Gastroesophageal sphincter (tissue), 4 donors: ENCODE data around the gene TENT5C. TPM values are rescaled to one million over a fixed set of nuclear protein-coding genes. Genes with fewer than 3 reads are reported as not detected.

ENCODE experiments used
- ATAC-seq: fragments of 150-250 bp; one replicate; pipeline ENCODE4 v1.9.1; 2016; ENCODE audit warnings: mild to moderate bottlenecking, moderate library complexity
- H3K27ac ChIP-seq, 4 donors: fragments of 200-600 bp; sonication (generic) in 3 of 4; 1 replicate in 3 of 4; 2 replicates in 1 of 4; pipeline ENCODE4 v1.5.1; 2016 to 2019
- H3K27me3 ChIP-seq: fragments of 200-600 bp; sonication (generic); one replicate; pipeline ENCODE4 v1.5.1; 2019
- H3K36me3 ChIP-seq, 2 donors: fragments of 200-600 bp; sonication (generic); one replicate each; pipeline ENCODE4 v1.5.1; 2019; ENCODE audit warnings: control low read depth in 1 of 2
- H3K4me1 ChIP-seq, 3 donors: fragments of 200-600 bp; sonication (generic); 1 replicate in 2 of 3; 2 replicates in 1 of 3; pipeline ENCODE4 v1.5.1; 2016 to 2019; ENCODE audit warnings: control low read depth in 2 of 3
- H3K4me3 ChIP-seq, 2 donors: fragments of 200-600 bp; sonication (generic); one replicate each; pipeline ENCODE4 v1.5.1; 2019; ENCODE audit warnings: mild to moderate bottlenecking in 1 of 2, moderate library complexity in 1 of 2
- H3K9me3 ChIP-seq, 3 donors: fragments of 200-600 bp; sonication (generic); one replicate each; pipeline ENCODE4 v1.5.1; 2017 to 2019; ENCODE audit warnings: control low read depth in 2 of 3
- EP300 ChIP-seq: sonication (generic); formaldehyde crosslinking; IDR thresholded peaks from one replicate; pipeline ENCODE4 v1.6.1; 2017; ENCODE audit warnings: antibody characterized with exemption, mild to moderate bottlenecking
- POLR2A ChIP-seq, 2 donors: fragments of 450-650 bp; IDR thresholded peaks; one replicate each; pipeline ENCODE4 v1.6.1; 2017; ENCODE audit warnings: antibody characterized with exemption in 2 of 2, mild to moderate bottlenecking in 2 of 2, moderate library complexity in 1 of 2
- POLR2AphosphoS5 ChIP-seq: sonication (generic); formaldehyde crosslinking; IDR thresholded peaks from one replicate; pipeline ENCODE4 v1.6.1; 2017; ENCODE audit warnings: antibody characterized with exemption
- WGBS, 2 donors: methylation state at CpG; one replicate each; pipeline ENCODE4 v1.1.5; 2018; ENCODE audit warnings: low coverage in 1 of 2; 5-methylcytosine and 5-hydroxymethylcytosine counted together
- total RNA-seq, 4 donors: library from RNA; depleted of rRNA; stranded (reverse); fragments of >200 nt; gene quantifications; one replicate each; pipeline ENCODE4 v1.1.0, GENCODE V29; 2016
- TF ChIP-seq, protein P1 (sequence below), 4 experiments: fragments of 200-600 bp in 2 of 4; fragments of 450-650 bp in 2 of 4; sonication (generic) in 1 of 4; IDR thresholded peaks; one replicate each; pipeline ENCODE4 v1.5.1; 2017 to 2019; ENCODE audit warnings: antibody characterized with exemption in 4 of 4, mild to moderate bottlenecking in 2 of 4, moderate library complexity in 2 of 4

The TENT5C gene
- total RNA-seq, 4 donors from 2014 or later, result 1.5 to 6.1 (median 3.2) TPM

DNA sequence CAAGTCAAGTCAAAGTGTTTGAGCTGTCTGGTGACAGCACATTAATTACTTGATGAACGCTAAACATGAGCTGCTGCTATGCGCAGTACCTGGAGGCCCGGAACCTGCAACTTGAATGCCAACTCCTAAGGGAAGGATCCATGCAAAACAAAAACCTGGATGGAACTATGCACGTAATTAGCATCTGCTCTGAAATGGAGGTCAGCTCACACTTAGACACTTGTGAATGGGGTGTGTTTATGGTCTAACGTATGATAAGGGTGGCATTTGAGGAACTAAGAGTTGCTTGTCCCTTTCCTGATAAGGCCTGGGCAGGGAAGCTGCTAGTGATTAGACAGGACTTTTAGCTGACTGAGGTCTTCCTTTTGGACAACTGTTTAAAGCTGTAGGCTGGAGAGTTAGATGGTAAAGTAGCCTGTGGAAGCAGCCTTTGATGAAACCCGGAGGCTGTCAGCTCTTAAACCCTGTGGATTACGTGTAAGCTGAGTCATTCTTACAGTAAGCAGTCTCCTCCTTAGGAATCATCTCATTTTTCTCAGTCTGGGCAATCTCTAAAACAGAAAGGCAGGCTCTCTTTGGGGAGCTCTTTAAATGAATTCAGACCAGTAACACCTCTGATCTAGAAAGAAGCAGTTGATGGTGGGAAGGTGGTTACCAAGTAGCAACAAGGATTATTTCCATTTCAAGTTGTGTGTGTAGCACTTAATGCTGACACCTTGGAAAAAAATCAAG is 6.8 kb downstream of the TENT5C start:
- TF ChIP-seq EP300 (no peak), POLR2AphosphoS5 (peak; percentile 85), POLR2A (IDR thresholded peaks at IDR 0.05) (no peak)
- TF ChIP-seq, protein P1, sequence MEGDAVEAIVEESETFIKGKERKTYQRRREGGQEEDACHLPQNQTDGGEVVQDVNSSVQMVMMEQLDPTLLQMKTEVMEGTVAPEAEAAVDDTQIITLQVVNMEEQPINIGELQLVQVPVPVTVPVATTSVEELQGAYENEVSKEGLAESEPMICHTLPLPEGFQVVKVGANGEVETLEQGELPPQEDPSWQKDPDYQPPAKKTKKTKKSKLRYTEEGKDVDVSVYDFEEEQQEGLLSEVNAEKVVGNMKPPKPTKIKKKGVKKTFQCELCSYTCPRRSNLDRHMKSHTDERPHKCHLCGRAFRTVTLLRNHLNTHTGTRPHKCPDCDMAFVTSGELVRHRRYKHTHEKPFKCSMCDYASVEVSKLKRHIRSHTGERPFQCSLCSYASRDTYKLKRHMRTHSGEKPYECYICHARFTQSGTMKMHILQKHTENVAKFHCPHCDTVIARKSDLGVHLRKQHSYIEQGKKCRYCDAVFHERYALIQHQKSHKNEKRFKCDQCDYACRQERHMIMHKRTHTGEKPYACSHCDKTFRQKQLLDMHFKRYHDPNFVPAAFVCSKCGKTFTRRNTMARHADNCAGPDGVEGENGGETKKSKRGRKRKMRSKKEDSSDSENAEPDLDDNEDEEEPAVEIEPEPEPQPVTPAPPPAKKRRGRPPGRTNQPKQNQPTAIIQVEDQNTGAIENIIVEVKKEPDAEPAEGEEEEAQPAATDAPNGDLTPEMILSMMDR (IDR thresholded peaks at IDR 0.05), result no peak
- no peak for ATAC-seq
- Histone ChIP-seq H3K9me3 (no peaks in the 10 kb centered on the region), H3K27me3 (no peaks in the 10 kb centered on the region), H3K4me3 (no peak overlapping the region), H3K27ac (peak overlapping the region in 3 of 4 donors; percentile 5 to 66 (median 35)), H3K36me3 (no peaks in the 10 kb centered on the region), H3K4me1 (peaks cover 0 to 71% (median 0%) of the 10 kb centered on the region in 3 donors)
- 17 to 57% methylated on average over 2 to 6 of the region's 7 CpGs for whole genome bisulfite sequencing, 2 donors

DNA sequence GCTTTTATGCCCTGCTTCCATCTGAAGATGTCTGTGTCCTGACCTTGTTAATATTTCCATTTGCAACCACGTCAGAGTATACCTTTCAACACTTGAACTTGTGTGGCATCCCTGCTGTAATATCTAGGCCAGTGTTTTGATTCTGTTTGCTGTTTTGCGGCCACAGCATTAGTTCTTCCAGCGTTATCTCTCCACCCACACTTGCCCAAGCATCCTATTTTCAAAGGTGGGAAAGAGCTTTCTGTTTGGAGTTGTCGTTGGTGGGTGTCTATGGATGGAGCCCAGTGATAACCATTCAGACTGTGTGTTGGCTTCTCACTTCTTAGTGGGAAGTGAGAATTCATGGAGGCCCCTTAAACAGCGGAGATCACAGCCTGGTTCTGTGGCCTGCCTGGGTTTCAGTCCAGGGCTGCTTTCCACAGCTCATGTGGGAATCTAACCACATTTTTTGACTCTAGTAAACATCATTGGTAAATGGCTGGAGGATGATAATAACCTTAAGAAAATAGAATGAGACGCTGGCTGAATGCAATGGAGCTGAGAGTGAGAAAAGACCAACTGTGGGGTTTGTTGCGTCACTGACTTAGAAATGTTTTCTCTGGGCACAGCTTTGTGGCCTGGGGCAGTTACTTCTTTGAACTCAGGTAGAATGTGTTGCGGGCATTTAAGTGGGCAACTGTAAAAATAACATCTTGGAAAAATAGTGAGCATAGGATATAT is 7.6 kb downstream of the TENT5C start:
- WGBS, 2 donors, result 65 to 76% methylated on average over 6 to 7 of the region's 8 CpGs
- H3K9me3 ChIP-seq, result no peaks in the 10 kb centered on the region
- H3K27ac ChIP-seq, result peak overlapping the region in 3 of 4 donors; percentile 5 to 66 (median 35)
- peaks cover 0 to 70% (median 0%) of the 10 kb centered on the region in 3 donors for H3K4me1 ChIP-seq
- no peaks in the 10 kb centered on the region for H3K36me3 ChIP-seq
- TF ChIP-seq, protein P1 (IDR thresholded peaks at IDR 0.05), result no peak
- TF ChIP-seq EP300, result no peak
- TF ChIP-seq POLR2A (IDR thresholded peaks at IDR 0.05), result no peak
- TF ChIP-seq POLR2AphosphoS5, result no peak
- no peak for ATAC-seq
- no peak overlapping the region for H3K4me3 ChIP-seq
- H3K27me3 ChIP-seq, result no peaks in the 10 kb centered on the region

DNA sequence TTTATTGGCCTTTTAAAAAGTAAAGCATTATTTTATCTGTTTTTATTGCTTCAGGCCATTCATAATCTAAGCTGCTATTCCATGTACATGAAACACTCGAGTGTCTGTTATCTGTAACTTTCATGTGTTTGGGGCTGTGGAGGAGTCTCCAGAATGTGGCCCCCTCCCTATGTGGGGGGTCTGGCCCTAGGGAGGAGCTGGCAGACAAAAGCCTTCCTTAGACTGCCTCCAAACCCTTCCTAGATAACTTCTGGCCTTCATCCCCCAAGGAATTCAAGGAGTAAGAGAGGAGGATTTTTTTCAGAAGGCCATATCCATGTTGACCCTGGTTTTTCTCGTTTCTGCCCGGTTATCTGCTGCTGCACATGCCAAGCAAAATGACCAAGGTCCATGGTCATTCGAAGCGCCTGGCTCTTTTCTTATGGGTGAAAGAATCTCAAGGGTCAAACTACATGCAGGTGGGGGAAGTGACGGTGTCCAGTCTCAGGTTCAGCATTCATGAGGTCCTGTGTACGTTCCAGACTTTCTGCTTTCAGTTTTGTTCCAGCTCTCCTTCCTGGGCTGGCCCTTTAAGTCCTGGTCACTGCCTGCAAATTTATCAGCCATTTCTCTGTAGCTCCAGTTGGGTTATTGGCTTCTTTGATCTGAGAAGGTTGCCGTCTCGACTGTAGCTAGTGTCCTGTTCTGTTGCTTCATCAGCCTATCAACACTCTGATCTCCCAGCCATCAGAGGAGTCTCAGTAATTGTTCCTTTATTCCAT is 8.3 kb downstream of the TENT5C start:
- no peak overlapping the region for H3K4me3 ChIP-seq
- H3K9me3 ChIP-seq, result no peaks in the 10 kb centered on the region
- no peak for ATAC-seq
- H3K36me3 ChIP-seq, result no peaks in the 10 kb centered on the region
- 64 to 76% methylated on average over 5 to 8 of the region's 9 CpGs for WGBS, 2 donors
- peaks cover 0 to 64% (median 0%) of the 10 kb centered on the region in 3 donors for H3K4me1 ChIP-seq
- TF ChIP-seq EP300 (no peak), POLR2AphosphoS5 (no peak), POLR2A (IDR thresholded peaks at IDR 0.05) (no peak)
- TF ChIP-seq, protein P1 (IDR thresholded peaks at IDR 0.05), result no peak
- H3K27ac ChIP-seq, result peak overlapping the region in 1 of 4 donors; percentile 66
- no peaks in the 10 kb centered on the region for H3K27me3 ChIP-seq

DNA sequence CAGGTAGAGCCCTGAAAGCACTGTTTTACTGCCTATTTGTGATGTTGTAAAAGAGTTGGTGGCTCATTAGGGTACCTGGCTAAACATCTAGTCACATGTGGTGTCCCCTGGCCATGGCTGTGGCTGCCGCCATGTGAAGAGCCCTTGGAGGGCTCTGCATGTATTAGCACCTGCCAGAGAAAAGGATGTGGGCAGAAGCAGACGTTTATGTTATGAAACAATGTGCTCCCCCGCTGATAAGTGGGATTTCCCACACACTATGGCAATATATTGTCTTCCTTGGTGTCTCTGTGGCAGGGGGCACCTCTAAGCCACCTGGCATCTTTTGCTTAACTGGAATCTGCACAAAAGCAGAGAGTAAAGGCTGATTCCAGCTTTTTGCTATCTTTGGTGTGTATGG is 9.6 kb downstream of the TENT5C start:
- H3K4me1 ChIP-seq, result peaks cover 0 to 50% (median 0%) of the 10 kb centered on the region in 3 donors
- TF ChIP-seq, protein P1 (IDR thresholded peaks at IDR 0.05), result no peak
- TF ChIP-seq EP300 (no peak), POLR2A (IDR thresholded peaks at IDR 0.05) (no peak), POLR2AphosphoS5 (no peak)
- no peak for ATAC-seq
- no peaks in the 10 kb centered on the region for H3K27me3 ChIP-seq
- no peak overlapping the region for H3K4me3 ChIP-seq
- no peaks in the 10 kb centered on the region for H3K9me3 ChIP-seq
- H3K27ac ChIP-seq, result no peak overlapping the region
- 94% methylated on average over 3 of the region's 3 CpGs; no CpG with 5 or more reads in 1 of the 2 donors for WGBS, 2 donors
- H3K36me3 ChIP-seq, result no peaks in the 10 kb centered on the region
